T-helper 9 cell (primary cell): ENCODE measurements around the gene SEPTIN14.
"Not testable (repeated sequence)": the region's sequence is repeated elsewhere in the genome, so short reads cannot be mapped to it uniquely, and the experiment has no call there.

Source experiments
- DNase-seq: peaks from one replicate; pipeline ENCODE4 v3.0.0-alpha.2; 2020
- total RNA-seq, 2 donors: gene quantifications; one replicate each; lab custom pipeline; 2026; lab: John Stamatoyannopoulos, UW

The SEPTIN14 gene
- total RNA-seq, result 0 reads per million in 2 donors

DNA sequence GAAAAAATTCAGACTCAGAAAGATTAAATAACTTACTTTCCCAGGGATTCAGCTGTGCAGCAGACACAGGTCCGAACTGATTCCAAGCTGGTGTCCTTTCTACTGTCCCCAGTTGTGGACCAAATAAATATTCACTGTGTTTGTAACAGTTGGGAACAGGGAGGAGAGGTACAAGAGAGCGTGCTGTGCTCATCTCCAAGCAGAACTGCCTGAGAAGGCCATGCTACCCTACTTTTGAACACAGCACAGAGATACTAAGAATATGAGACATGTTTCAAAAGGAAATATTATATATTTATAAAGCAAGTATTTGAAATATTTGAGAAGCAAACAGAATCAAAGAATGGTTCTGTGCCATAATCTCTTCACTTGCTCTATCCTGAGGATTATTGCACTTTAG lies at the start of gene SEPTIN14:
Gene SEPTIN14, minus strand, starts transcription at position 101 of the 400 bp plus-strand sequence. CDS start 756 bp downstream, outside the sequence.
- DNase-seq, result not testable (repeated sequence)

DNA sequence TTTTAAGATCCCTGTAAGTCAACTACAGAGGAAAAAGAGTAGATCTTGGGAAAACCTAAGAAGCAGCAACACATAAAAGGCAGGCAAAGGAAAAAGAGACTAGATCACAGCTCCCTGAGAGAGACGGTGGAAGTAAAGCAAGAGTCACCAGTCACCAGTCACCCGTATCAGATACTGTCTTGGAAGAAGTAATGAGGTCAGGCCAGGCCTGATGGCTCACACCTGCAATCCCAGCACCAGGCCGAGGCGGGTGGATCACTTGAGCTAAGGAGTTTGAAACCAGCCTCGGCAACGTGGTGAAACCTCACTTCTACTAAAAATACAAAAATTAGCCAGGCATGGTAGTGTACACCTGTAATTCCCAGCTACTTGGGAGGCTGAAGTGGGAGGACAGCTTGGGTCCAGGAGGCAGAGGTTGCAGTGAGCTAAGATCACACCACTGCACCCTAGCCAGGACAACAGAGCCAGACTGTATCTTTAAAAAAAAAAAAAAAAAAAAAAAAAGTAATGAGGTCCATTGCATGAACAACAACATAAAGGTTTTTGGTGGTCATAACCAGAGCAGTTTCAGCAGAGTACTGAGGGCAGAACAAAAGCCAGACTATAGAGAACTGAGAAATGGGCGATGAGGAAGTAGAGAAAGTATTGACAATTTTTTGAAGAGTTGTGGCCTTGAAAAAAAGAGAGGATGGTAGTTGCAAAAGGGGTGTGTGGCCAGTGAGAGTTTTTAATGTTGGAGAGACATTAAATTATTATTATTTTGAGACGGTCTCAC lies 41.6 kb upstream of the SEPTIN14 start:
- no peak for DNase-seq

DNA sequence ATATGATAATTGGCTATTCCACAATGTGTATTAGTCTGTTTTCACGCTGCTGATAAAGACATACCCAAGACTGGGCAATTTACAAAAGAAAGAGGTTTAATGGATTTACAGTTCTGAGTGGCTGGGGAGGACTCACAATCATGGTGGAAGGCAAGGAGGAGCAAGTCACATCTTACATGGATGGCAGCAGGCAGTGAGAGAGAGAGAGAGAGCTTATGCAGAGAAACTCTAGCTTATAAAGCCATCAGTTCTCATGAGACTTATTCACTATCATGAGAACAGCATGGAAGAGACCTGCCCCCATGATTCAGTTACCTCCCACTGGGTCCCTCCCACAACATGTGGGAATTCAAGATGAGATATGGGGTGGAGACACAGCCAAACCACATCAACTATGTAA lies 38.5 kb upstream of the SEPTIN14 start:
- not testable (repeated sequence) for DNase-seq

DNA sequence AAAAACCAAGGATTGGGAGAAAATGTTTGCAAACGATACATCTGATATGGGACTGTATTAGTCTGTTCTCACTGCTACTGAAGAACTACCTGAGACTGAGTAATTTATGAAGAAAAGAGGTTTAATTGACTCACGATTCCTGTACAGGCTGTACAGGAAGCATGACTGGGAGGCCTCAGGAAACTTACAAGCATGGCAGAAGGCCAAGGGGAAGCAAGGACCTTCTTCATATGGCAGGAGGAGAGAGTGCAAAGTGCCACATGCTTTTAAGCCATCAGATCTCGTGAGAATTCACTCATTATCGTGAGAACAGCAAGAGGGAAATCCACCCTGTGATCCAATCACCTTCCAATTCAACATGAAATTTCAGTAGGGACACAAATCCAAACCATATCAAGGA lies 35.7 kb upstream of the SEPTIN14 start:
- DNase-seq, result no peak

DNA sequence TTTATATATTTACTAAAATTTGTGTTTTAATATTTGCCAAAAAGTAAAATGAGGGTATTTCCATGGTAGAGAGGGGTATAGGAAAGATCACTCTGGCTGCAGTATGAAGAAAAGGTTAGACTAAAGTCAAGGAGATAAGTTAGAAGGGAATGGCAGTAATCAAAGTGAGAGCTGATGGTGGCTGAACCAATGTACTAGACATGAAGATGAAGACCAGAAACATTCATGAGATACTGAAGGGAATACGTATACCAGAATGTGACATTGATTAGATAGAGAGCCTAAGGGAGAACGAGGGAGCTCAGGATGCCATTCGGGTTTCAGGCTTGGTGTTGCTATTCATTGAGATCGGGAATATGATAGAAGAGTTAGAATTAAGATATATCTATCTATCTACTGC lies 32.5 kb upstream of the SEPTIN14 start:
- DNase-seq, result no peak

DNA sequence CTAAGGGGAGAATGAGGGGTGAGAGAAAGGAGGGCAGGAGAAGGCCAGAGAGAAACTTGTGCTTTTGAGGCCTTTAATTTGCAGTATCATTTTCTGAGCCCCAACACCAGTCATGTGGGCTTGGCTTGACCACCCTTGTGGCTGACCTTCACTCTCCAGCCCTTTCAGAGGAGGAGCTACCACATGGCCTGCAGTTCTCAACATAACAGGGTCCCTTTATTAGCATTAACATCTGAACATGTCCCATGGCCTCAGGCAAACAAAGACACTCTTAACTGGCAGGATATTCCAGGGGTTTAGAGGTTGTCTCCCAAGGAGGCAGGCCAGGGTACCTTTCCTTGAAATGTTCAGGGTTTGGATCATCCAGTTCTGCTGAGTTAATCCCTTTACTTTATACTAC lies 31.4 kb upstream of the SEPTIN14 start:
- DNase-seq, result no peak

DNA sequence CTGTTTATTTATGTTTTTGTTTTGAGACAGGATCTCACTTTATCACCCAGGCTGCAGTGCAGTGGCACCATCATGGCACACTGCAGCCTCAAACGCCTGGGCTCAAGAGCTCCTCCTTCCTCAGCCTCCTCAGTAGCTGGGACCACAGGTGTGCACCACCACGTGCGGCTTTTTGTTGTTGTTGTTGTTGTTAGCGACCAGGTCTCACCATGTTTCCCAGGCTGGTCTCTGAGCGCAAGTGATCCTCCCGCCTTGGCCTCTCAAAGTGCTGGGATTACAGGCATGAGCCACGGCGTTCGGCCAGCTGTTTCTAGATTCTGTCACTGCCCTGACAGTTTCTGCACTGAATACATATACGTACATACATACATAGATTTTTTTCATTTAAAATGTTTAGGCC lies 25.8 kb upstream of the SEPTIN14 start:
- not testable (repeated sequence) for DNase-seq

DNA sequence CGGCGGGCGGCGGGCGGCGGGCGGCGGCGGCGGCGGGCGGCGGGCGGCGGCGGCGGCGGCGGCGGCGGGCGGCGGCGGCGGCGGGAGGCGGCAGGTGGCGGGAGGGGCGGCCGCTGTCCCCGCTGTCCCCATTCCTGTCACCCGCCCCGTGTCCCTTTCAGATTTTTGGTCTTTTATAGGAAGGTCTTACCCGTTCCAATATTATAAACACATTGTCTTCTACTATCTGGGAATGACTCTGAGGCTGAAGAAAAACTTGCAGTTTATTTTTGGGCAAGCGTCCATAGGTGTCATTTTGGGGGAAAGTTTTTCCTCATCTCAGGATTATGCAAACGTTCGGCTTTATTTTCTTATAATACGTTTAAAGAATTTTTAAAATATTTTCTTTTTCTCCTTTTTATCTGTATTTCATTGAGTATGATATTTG lies 25.3 kb upstream of the SEPTIN14 start:
- DNase-seq, result no peak

DNA sequence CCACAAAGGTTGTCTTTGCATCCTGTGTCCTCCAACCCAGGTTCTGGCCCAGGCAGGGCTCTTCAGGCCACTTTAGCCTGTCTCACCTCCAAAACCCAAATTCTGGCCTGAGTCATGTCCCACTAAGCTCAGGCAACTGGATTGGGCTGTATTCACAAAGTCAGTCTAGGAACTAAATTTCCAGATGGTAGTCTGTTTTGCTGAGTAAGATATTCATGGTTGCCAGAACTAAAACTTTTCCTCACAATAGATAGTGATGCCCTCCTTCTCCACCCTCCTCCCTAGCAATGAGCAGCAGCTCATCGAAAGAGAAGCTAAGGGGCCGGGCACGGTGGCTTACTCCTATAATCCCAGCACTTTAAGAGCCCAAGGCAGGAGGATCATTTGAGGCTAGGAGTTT lies 21.8 kb upstream of the SEPTIN14 start:
- no peak for DNase-seq

DNA sequence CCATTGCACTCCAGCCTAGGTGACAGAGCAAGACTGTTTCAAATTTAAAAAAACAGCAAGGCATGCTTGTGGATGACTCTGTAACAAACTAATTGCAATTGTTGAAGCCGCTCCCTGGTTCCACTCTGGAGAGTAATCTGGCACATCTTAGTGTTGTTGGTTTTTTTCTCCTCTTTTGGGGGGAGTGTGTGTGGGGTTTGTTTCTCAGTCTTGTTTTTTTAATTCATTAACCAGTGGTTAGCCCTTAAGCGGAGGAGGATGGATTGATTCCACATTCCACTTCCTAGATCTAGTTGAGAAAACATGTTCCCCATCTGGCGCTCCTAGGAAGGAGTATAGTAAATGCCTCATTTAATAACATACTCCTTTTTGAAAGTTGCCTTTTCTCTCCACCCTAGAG lies 16.1 kb upstream of the SEPTIN14 start:
- no peak for DNase-seq

DNA sequence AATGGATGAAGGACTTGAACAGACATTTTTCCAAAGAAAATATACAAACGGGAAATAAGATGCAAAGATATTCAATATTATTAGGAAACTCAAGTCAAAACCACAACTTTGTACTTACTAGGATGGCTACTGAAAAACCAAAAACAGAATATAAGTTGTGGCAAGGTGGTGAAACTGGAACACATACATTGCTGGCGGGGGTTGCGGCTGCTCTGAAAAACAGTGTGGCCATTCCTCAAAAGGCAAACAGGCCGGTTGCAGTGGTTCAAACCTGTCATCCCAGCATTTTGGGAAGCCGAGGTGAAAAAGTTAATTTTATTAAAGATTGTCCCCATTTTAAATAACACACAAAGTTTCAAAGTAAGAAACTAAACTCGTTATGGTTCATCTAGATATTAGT lies 14.8 kb upstream of the SEPTIN14 start:
- no peak for DNase-seq

DNA sequence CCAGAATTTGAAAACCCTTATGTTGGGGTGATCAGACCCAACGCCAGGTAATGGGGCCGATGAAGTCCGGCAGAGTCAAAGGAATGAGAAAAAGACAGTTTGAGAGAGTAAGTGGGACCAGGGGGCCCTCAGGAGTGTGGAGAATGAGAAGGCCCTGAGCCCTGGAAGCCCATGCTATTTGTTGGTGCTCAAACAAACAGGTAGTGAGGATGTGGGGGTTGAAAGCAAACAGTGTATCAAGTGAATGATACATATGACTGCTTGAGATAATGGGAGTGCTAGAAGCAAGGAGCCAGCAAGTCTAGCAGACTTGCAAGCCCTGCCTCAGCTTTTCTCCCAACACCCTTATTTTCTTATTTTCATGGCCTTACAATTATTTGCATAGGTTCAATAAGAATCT lies 11.2 kb upstream of the SEPTIN14 start:
- DNase-seq, result no peak

DNA sequence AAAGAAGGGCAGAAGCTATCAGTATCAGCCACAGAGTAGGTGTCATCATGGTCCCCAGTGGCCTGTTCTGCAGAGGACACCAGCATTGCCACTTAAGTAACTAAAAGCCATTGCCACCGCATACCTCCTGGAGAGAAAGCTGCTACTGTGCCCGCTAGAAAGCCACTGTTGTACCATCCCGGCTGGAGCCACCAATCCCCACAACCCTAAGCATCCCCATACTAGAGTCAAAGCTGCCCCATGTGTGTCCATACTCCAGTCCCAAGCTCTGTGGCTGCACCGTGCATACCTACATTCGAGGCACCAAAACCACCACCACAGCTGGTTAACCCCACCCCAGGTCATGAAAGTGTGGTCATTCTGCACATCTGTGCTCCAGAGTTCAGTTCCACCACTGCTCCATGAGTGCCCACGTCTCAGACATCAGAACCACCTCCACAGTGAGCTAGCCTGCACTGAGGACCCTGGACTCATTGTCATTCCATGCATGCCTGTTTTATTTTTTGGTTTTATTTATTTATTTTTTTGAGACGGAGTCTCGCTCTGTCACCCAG lies 9.5 kb upstream of the SEPTIN14 start:
- DNase-seq, result no peak

DNA sequence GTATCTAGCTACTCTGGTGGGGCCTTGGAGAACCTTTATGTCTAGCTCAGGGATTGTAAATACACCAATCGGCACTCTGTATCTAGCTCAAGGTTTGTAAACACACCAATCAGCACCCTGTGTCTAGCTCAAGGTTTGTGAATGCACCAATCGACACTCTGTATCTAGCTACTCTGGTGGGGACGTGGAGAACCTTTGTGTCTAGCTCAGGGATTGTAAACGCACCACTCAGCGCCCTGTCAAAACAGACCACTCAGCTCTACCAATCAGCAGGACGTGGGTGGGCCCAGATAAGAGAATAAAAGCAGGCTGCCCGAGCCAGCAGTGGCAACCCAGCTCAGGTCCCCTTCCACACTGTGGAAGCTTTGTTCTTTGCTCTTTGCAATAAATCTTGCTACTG lies 6.4 kb upstream of the SEPTIN14 start:
- DNase-seq, result not testable (repeated sequence)

DNA sequence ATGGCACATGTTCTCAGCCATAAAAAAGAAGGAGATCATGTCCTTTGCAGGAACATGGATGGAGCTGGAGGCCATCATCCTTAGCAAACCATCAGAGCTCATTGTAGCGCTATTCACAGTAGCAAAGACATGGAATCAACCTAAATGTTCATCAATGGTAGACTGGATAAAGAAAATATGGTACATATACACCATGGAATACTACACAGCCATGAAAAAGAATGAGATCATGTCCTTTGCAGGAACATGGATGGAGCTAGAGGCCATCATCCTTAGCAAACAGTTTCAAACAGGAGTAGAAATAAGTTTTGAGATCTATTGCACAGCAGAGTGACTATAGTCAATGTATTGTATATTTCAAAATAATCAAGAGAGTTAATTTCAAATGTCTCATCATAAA lies 17.4 kb downstream of the SEPTIN14 start:
- DNase-seq, result not testable (repeated sequence)

DNA sequence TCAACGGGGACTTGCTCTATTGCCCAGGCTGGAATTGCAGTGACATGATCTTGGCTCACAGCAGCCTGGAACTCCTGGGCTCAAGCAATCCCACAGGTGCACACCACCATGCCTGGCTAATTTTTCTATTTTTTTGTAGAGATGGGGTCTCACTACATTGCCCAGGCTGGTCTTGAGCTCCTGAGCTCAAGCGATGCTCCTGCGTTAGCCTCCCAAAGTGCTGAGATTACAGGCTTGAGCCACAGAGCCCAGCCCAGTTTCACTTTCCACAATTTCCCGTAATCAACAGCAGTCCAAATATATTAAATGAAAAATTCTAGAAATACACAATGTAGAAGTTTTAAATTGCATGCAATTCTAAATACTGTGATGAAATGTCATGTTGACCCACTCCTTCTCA lies 24.0 kb downstream of the SEPTIN14 start:
- no peak for DNase-seq

DNA sequence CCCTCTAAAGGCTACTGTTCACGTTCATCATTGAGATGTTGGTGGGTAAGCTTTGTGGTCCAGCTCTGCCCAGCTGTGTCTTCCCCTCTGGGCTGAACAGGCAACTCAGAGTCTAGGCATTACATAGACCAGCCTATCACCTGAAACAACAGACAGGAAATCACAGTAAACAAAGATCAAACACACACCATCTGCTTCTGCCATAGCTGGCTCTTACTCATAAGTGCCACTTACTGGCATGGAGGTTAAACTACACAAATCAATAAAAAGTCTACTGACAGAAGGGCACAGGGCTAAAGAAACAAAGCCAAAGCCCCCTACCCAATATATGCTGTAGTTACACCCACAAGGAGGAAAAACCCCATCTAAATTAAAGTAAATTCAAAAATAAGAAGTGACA lies 35.0 kb downstream of the SEPTIN14 start:
- DNase-seq, result no peak

DNA sequence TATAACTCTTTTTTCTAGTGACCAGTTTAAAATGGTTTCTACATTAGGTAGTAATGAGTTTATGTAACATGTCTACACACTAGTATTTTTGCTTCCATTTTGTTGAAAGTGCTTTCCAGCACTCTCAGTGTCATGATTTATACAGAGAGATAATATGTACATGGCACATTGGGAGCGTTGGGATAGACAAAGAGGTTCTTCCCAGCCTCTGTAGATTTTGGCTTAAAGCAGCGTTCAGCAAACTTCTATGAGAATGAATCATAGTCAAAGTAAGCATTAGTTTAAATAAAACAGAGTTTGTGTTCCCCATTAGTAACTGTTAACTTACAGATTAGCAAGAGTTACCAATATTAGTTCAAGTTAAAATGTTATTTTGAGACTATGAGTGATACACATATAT lies 43.9 kb downstream of the SEPTIN14 start:
- no peak for DNase-seq

DNA sequence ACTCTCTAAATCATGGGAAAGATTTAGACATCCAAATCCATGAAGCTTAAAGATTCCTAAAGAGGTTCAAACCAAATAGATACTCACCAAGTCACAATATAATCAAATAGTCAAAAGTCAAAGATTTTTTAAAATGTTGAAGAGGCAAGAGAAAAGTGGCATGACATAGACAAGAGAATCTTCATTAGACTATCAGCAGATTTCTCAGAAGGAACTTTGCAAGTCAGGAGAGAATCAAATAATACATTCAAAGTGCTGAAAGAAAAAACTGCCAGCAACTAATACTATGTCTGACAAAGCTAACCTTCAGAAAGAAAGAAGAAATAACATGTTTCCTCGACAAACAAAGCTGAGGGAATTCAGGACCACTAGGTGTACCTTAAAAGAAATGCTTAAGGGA lies 65.3 kb downstream of the SEPTIN14 start:
- not testable (repeated sequence) for DNase-seq

DNA sequence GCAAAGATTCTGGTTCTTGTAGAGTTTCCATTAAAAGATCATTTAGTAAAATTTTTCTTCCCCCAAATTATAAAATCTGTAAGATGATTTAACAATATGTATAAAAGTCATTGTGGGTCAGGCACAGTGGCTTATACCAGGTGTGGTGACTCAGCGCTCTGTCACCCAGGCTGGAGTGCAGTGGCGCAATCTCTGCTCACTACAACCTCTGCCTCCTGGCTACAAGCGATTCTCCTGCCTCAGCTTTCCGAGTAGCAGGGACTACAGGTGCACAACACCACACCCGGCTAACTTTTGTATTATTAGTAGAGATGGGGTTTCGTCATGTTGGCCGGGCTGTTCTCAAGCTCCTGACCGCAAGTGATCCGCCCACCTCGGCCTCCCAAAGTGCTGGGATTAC lies 68.0 kb downstream of the SEPTIN14 start:
- DNase-seq, result no peak

DNA sequence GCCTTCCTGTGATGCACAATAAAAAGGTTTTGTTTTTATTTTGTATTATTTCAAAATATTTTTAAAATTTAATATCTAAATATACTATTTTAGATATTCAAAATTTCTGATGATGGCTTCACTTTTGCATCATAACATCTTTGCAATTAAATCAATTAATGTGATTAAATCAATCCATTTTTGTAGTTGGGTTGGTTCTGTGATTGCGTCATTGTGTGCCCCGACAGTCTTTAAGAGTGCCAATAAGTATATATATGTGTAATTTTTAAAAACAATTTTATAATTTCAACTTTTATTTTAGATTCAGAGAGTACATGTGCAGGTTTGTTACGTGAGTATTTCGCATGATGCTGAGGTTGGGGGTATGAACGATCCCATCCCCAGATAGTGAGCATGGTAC lies 70.5 kb downstream of the SEPTIN14 start:
- DNase-seq, result no peak

DNA sequence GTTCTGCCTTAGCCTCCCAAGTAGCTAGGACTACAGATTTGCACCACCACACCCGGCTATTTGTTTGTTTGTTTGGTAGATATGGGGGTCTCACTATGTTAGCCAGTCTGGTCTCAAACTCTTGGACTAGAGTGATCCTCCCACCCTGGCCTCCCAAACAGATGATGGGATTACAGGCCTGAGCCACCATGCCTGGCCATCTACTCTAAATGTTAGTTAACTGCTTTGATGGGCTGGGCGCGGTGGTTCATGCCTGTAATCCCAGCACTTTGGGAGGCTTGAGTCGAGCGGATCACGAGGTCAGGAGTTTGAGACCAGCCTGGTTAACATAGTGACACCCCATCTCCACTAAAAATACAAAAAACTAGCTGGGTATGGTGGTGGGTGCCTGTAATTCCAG lies 74.8 kb downstream of the SEPTIN14 start:
- DNase-seq, result no peak

DNA sequence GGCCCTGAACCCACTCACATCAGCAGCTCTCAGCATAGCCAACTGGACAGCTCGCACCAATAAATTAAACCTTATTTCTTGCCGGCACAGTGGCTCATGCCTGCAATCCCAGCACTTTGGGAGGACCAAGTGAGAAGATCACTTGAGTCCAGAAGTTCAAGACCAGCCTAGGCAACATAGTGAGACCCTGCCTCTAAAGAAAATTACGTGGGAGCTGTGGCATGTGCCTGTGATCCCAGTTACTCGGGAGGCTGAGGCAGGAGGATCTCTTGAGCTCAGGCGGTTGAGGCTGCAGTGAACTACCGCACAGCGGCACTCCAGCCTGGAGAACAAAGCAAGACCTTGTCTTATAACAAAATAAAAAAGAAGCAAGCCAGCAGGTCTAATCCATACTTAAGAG lies 75.7 kb downstream of the SEPTIN14 start:
- DNase-seq, result no peak

DNA sequence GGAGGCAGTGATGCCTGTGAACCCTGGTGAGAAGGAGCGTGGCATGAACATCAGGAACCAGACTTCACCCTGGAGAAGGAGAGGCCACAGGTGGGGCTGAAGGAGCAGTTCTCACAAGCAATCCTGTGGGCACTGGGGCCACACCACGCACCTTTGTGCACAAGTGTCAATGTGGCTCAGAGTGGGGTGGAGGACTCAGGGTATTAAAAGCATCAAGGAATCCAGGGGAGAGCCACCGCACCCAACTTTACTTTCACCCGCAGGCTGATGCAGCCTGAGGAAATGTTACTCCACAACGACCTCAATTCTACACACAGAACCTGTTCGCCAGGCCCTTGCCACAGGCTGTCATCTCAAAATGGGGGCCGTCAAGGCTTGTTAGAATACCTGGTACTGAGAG lies 77.1 kb downstream of the SEPTIN14 start:
- not testable (repeated sequence) for DNase-seq

DNA sequence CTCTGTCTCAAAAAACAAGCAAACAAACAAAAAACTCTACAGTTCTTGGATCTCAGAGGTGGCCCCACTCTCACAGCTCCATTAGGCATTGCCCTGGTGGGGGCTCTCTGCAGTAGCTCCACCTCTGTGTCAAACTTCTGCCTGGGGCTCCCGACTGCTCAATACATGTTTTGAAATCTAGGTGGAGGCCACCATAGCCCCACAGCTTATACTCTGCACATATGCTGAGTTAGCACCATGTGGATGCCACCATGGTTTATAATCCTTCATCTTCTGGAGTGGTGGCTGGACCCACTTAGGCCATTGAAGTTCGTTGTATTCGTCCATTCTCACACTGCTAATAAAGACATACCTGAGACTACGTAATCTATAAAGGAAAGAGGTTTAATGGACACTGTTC lies 78.4 kb downstream of the SEPTIN14 start:
- no peak for DNase-seq
